ENCODE measurements around the gene MRPL42.
"Not testable (repeated sequence)": the region's sequence is repeated elsewhere in the genome, so short reads cannot be mapped to it uniquely, and the experiment has no call there.

Gene MRPL42

GRCh38 chr12:93467351-93468007 lies at the start of gene MRPL42:
TSS of gene MRPL42 (plus strand) at chr12:93467514. CDS start at chr12:93469286, 1,772 bp downstream.
- DNase-seq, result peak; percentile 94

- no peak for DNase-seq
Observed at GRCh38 chr12:93417967-93418480, 49.3 kb upstream of the MRPL42 start.

GRCh38 chr12:93419388-93420034 lies 47.8 kb upstream of the MRPL42 start:
- DNase-seq, result peak; percentile 56

- no peak for DNase-seq
Observed at GRCh38 chr12:93422050-93422449, 45.3 kb upstream of the MRPL42 start.

- DNase-seq, result no peak
Observed at GRCh38 chr12:93425736-93426411, 41.4 kb upstream of the MRPL42 start.

GRCh38 chr12:93426412-93426805 lies 40.9 kb upstream of the MRPL42 start:
- no peak for DNase-seq

GRCh38 chr12:93427779-93428564 lies 39.3 kb upstream of the MRPL42 start:
- no peak for DNase-seq

- DNase-seq, result no peak
Observed at GRCh38 chr12:93429448-93429847, 37.9 kb upstream of the MRPL42 start.

GRCh38 chr12:93429852-93430251 lies 37.5 kb upstream of the MRPL42 start:
- DNase-seq, result no peak

GRCh38 chr12:93430280-93430679 lies 37.0 kb upstream of the MRPL42 start:
- DNase-seq, result no peak

GRCh38 chr12:93432031-93432430 lies 35.3 kb upstream of the MRPL42 start:
- DNase-seq, result not testable (repeated sequence)

- DNase-seq, result no peak
Observed at GRCh38 chr12:93434256-93434865, 33.0 kb upstream of the MRPL42 start.

GRCh38 chr12:93438266-93439050 lies 28.9 kb upstream of the MRPL42 start:
- DNase-seq, result no peak

GRCh38 chr12:93440043-93440835 lies 27.1 kb upstream of the MRPL42 start:
- no peak for DNase-seq

GRCh38 chr12:93441081-93441616 lies 26.2 kb upstream of the MRPL42 start:
- peak; percentile 59 for DNase-seq

- DNase-seq, result peak; percentile 97
Observed at GRCh38 chr12:93441617-93442410, 25.5 kb upstream of the MRPL42 start, which contains the start of gene UBE2N. TSS of gene UBE2N (minus strand) at chr12:93441947. CDS start at chr12:93441884, 63 bp downstream.

GRCh38 chr12:93442411-93443340 lies 24.6 kb upstream of the MRPL42 start:
- DNase-seq, result no peak

GRCh38 chr12:93443576-93443975 lies 23.7 kb upstream of the MRPL42 start:
- DNase-seq, result no peak
